ENCODE results near the gene ATP8A1. TPM values are rescaled to one million over a fixed set of nuclear protein-coding genes. Genes with fewer than 3 reads are reported as not detected.

Gene ATP8A1
- total RNA-seq: 1.6 and 6.1 TPM in 2 replicates

DNA sequence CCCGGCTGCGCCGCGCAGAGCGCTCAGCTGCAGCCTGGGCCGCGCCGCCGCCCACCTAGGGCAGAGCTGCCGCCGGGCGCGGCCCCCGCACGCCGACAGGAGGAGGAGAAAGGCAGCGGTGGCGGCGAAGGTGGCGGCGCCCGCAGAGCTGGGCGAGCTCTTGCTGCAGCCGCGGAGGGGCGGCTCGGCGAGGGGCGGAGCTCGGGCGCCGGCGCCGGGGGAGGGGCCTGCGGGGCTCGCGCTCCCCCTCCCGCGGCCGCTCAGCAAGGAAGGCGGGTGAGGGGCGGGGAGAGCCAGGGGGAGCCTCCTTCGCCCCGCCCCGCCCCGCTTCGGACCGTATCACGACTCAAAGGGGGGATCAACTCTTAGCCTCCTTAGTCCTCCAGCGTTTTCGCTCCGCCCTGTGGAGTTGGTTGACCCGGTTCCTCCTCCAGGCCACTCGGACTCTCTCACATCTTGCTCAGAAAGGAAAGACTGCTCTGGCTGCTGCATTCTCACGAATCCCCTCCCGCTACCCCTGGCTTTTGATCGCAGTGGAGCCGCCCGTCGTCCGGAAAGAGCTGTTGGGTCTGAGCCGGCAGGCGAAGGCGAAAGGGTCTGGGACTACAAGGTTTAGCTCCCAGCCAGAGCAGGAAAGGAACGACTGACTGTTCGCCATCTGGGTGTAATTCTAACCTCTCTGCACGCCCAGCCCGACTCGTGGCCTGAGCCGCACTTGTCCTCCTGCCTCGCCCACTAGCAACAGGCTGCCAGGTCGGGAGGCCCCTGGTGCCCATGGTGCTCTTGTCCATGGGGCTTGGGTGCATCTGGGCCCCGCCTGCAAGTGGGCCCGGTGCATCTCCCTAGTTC lies at the start of gene ATP8A1:
ATP8A1 (minus strand) TSS at position 162 of the 849 bp plus-strand sequence. CDS start 232 bp downstream, outside the sequence.

DNA sequence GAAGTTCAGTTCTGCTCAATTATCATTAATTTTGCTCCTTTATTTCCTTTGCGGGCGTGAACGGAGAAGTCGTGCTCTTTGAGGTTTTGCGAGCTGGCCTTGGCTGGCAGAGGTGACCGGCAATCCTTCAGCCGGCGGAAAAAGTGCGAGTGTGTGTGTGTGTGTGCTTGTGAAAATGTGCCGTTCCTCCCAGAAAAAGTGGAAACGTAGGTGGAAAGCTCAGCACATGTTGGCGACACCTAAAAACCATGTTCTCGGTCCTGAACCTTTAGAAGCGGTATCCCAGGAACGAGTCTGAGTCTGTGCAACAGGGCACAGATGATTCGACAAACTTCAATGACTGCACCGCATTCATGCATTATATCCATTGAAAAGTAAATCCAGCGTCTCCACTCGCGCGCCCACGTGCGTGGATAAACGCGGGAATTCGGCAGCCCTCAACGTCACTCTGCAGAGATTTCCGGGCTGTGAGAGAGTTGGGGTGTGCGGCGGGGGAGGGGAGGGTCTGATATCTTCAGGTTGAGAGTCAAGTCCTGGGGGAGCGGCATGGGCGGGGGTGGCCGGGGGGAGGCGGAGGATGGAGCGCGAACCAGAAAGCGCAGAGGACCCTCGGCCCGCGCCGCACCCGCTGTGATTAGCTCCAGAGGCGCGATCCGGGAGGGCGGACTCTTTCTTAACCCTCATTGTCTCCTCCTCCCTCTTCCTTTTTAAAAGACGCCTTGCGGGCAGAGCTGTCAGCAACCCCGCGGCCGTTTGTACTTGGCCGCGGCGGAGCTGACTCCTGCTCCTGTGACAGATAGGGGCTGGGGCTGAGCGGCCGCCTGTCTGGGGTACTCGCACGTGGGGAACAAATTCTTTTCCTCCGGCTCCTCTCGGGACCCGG lies 259.9 kb downstream of the ATP8A1 start, which contains the start of gene SHISA3:
SHISA3 (plus strand) TSS at position 737 of the 883 bp plus-strand sequence. CDS start 569 bp downstream, outside the sequence.

Other genes with a start within 250 kb of the ATP8A1 start
- not detected in 2 replicates for gene GRXCR1, start 235.6 kb upstream of the ATP8A1 start, total RNA-seq